Heart left ventricle (tissue), 16 donors: ENCODE measurements around the gene DVL1. TPM values are rescaled to one million over a fixed set of nuclear protein-coding genes. Genes with fewer than 3 reads are reported as not detected.

ENCODE experiments used
- ATAC-seq, 4 donors: fragments of 200-7000 bp; cut with Tn5 transposase; one replicate each; pipeline ENCODE4 v1.9.1; 2020 to 2022; ENCODE audit warnings: moderate library complexity in 4 of 4, mild to moderate bottlenecking in 3 of 4, moderate number of reproducible peaks in 1 of 4
- DNase-seq, 5 donors: peaks; one replicate each; pipeline ENCODE4 v3.0.0-alpha.2; 2020
- H3K27ac ChIP-seq, 12 donors: fragments of 200-600 bp; sonication (generic) in 4 of 12; one replicate each; pipeline versions ENCODE4 v1.5.0 to v1.8.0; 2016 to 2022; ENCODE audit warnings: mild to moderate bottlenecking in 2 of 12
- H3K27me3 ChIP-seq, 9 donors: fragments of 200-600 bp; sonication (generic) in 2 of 9; one replicate each; pipeline versions ENCODE4 v1.5.1 to v1.8.0; 2016 to 2022; ENCODE audit warnings: mild to moderate bottlenecking in 3 of 9
- H3K36me3 ChIP-seq, 9 donors: fragments of 200-600 bp; sonication (generic) in 2 of 9; one replicate each; pipeline versions ENCODE4 v1.5.0 to v1.8.0; 2018 to 2022; ENCODE audit warnings: mild to moderate bottlenecking in 2 of 9
- H3K4me1 ChIP-seq, 12 donors: fragments of 200-600 bp; sonication (generic) in 4 of 12; one replicate each; pipeline versions ENCODE4 v1.5.0 to v1.8.0; 2016 to 2022; ENCODE audit warnings: mild to moderate bottlenecking in 3 of 12
- H3K4me3 ChIP-seq, 12 donors: fragments of 200-600 bp; sonication (generic) in 4 of 12; one replicate each; pipeline versions ENCODE4 v1.5.0 to v1.8.0; 2017 to 2022; ENCODE audit warnings: mild to moderate bottlenecking in 9 of 12, moderate library complexity in 4 of 12
- H3K9me3 ChIP-seq, 12 donors: fragments of 200-600 bp; sonication (generic) in 4 of 12; one replicate each; pipeline versions ENCODE4 v1.5.0 to v1.8.0; 2016 to 2022; ENCODE audit warnings: mild to moderate bottlenecking in 1 of 12
- CTCF ChIP-seq, 12 donors: fragments of 200-600 bp; sonication (generic) in 4 of 12; IDR thresholded peaks; one replicate each; pipeline versions ENCODE4 v1.5.0 to v1.8.0; 2018 to 2022; ENCODE audit warnings: antibody characterized with exemption in 12 of 12, mild to moderate bottlenecking in 5 of 12
- POLR2A ChIP-seq, 2 donors: fragments of 450-650 bp; IDR thresholded peaks; one replicate each; pipeline ENCODE4 v1.6.1; 2017; ENCODE audit warnings: antibody characterized with exemption in 2 of 2, mild to moderate bottlenecking in 2 of 2, moderate library complexity in 2 of 2
- WGBS, 4 donors: extraction: QIAGEN DNeasy Blood & Tissue Kit in 2 of 4; methylation state at CpG; one replicate each; pipeline versions ENCODE4 v1.1.5 to v1.1.7; 2013 to 2018; 5-methylcytosine and 5-hydroxymethylcytosine counted together
- intact Hi-C, 10 donors: fragments of 100-400 bp; cut with DNase I; formaldehyde crosslinking; loops; one replicate each; pipeline versions ENCODE4 v1.11.1 to v1.14.2; 2022
- polyA plus RNA-seq, 2 donors: library from polyadenylated mRNA; stranded (reverse); fragments of 200-250 nt; gene quantifications; one replicate each; pipeline ENCODE4 v1.2.3, GENCODE V29; 2013
- total RNA-seq, 9 donors: library from RNA; depleted of rRNA in 2 of 9; stranded (reverse); fragments of >200 nt in 2 of 9; fragmentation: NEBNext Ultra II Directional in 3 of 9; extraction: Animal tissue kit (Norgen Biotek cat#: 25700) in 3 of 9; gene quantifications; one replicate each; pipeline versions ENCODE4 v1.1.0 to v1.2.4, GENCODE V29; 2016 to 2023
- donor health status: ischemic (EF 13 %, LVEDD 7.1; RV severe dilation, severe dysfunction).
- donor health status: healthy with polysubstance abuse.
- donor health status: DM: no; HTN: yes; CAD: no.
- donor health status: DM: no; HTN: no; CAD: no.
- donor health status: ischemic (EF 25% LVEDD 6.9; RV normal size, moderate dysfunction).
- donor health status: ischemic (EF 25% LVEDD 5.7; RV mildly dilated, moderate dysfunction).
- donor health status: healthy.
- donor health status: DM: yes; HTN: yes; CAD: no.
- donor health status: ischemic (EF 35%, LVEDD 5.7; RV mildly dilated, moderate dysfunction).
- donor health status: nonischemic (EF 11% LVEDD 7.7; RV severe dilation, severe dysfunction).
- donor health status: DM: yes; HTN: yes; CAD: no.
- donor health status: PGD.
- donor health status: ischemic (EF 29% LVEDD 5.4; RV normal size, mild dysfunction).
- donor health status: nonischemic (EF 23%, LVEDD 6.1; RV moderate dilation, normal function).

DVL1 gene
- total and polyA plus RNA-seq, 11 donors = 75.3 to 177 (median 87.1) TPM

- H3K36me3 ChIP-seq = peaks cover 0 to 44% (median 26%) of the 10 kb centered on the region in 9 donors
- H3K27ac ChIP-seq = no peak overlapping the region
- DNase-seq (no peak), ATAC-seq (no peak)
- no peak for TF ChIP-seq POLR2A (IDR thresholded peaks at IDR 0.05)
- no peak overlapping the region for H3K4me3 ChIP-seq
- no peaks in the 10 kb centered on the region for H3K9me3 ChIP-seq
- 62 to 77% (median 69%) methylated on average over 14 to 16 of the region's 16 CpGs for WGBS, 4 donors
- no peaks in the 10 kb centered on the region for H3K27me3 ChIP-seq
- H3K4me1 ChIP-seq = peaks cover 0 to 14% (median 8%) of the 10 kb centered on the region in 12 donors
- intact Hi-C loops = no loop called here
Measured at GRCh38 chr1:1335283-1335682, 13.9 kb downstream of the DVL1 start.

- DNase-seq = no peak
- no peak for TF ChIP-seq POLR2A (IDR thresholded peaks at IDR 0.05)
- TF ChIP-seq CTCF (IDR thresholded peaks at IDR 0.05) = no peak
- H3K4me1 ChIP-seq = peaks cover 0 to 18% (median 8%) of the 10 kb centered on the region in 12 donors
- no peak for ATAC-seq
- intact Hi-C loops = no loop called here
- 57 to 67% (median 64%) methylated on average over 8 to 11 of the region's 11 CpGs for WGBS, 4 donors
- H3K9me3 ChIP-seq = no peaks in the 10 kb centered on the region
- H3K27me3 ChIP-seq = no peaks in the 10 kb centered on the region
- H3K4me3 ChIP-seq = no peak overlapping the region
- H3K27ac ChIP-seq = no peak overlapping the region
- H3K36me3 ChIP-seq = peaks cover 0 to 40% (median 22%) of the 10 kb centered on the region in 9 donors
Measured at GRCh38 chr1:1334835-1335234, 14.4 kb downstream of the DVL1 start.

- H3K27me3 ChIP-seq = no peaks in the 10 kb centered on the region
- ATAC-seq (peak in 2 of 4 donors; percentile 2 to 3), DNase-seq (no peak)
- intact Hi-C loops = no loop called here
- H3K4me3 ChIP-seq = no peak overlapping the region
- TF ChIP-seq POLR2A (IDR thresholded peaks at IDR 0.05) = no peak
- TF ChIP-seq CTCF (IDR thresholded peaks at IDR 0.05) = no peak
- peaks cover 0 to 22% (median 8%) of the 10 kb centered on the region in 12 donors for H3K4me1 ChIP-seq
- 83 to 89% (median 84%) methylated on average over 26 to 36 of the region's 36 CpGs for WGBS, 4 donors
- H3K36me3 ChIP-seq = peaks cover 0 to 31% (median 18%) of the 10 kb centered on the region in 9 donors
- no peak overlapping the region for H3K27ac ChIP-seq
- no peaks in the 10 kb centered on the region for H3K9me3 ChIP-seq
Measured at GRCh38 chr1:1333551-1334241, 15.5 kb downstream of the DVL1 start.

GRCh38 chr1:1332774-1333480 lies 16.3 kb downstream of the DVL1 start:
- TF ChIP-seq POLR2A (IDR thresholded peaks at IDR 0.05) (no peak), CTCF (IDR thresholded peaks at IDR 0.05) (no peak)
- intact Hi-C loops = no loop called here
- ATAC-seq (no peak), DNase-seq (no peak)
- Histone ChIP-seq H3K27ac (no peak overlapping the region), H3K27me3 (no peaks in the 10 kb centered on the region), H3K4me3 (no peak overlapping the region), H3K9me3 (no peaks in the 10 kb centered on the region), H3K36me3 (peaks cover 0 to 31% (median 18%) of the 10 kb centered on the region in 9 donors), H3K4me1 (peaks cover 0 to 29% (median 8%) of the 10 kb centered on the region in 12 donors)
- 83 to 89% (median 88%) methylated on average over 28 to 48 of the region's 48 CpGs for WGBS, 4 donors
